Smooth muscle cell of trachea (primary cell): ENCODE data around the gene MAK. TPM values are rescaled to one million over a fixed set of nuclear protein-coding genes. Genes with fewer than 3 reads are reported as not detected.

Experiments
- total RNA-seq: library from RNA; depleted of rRNA; stranded (reverse); fragments of >200 nt; gene quantifications from 2 replicates; pipeline ENCODE4 v1.2.1, GENCODE V29; 2014

MAK gene, protein sequence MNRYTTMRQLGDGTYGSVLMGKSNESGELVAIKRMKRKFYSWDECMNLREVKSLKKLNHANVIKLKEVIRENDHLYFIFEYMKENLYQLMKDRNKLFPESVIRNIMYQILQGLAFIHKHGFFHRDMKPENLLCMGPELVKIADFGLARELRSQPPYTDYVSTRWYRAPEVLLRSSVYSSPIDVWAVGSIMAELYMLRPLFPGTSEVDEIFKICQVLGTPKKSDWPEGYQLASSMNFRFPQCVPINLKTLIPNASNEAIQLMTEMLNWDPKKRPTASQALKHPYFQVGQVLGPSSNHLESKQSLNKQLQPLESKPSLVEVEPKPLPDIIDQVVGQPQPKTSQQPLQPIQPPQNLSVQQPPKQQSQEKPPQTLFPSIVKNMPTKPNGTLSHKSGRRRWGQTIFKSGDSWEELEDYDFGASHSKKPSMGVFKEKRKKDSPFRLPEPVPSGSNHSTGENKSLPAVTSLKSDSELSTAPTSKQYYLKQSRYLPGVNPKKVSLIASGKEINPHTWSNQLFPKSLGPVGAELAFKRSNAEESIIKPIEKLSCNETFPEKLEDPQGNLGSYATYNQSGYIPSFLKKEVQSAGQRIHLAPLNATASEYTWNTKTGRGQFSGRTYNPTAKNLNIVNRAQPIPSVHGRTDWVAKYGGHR
- not detected in 2 replicates for total RNA-seq

GRCh38 chr6:10837995-10838793 lies at the start of gene MAK:
Gene MAK (minus strand): TSS chr6:10838539. CDS start chr6:10830648, 7,891 bp downstream.

GRCh38 chr6:10886691-10887502 lies 48.6 kb upstream of the MAK start, which contains the start of gene SYCP2L:
Gene SYCP2L (plus strand): TSS chr6:10887052. CDS start chr6:10887127, 75 bp downstream.

DNA sequence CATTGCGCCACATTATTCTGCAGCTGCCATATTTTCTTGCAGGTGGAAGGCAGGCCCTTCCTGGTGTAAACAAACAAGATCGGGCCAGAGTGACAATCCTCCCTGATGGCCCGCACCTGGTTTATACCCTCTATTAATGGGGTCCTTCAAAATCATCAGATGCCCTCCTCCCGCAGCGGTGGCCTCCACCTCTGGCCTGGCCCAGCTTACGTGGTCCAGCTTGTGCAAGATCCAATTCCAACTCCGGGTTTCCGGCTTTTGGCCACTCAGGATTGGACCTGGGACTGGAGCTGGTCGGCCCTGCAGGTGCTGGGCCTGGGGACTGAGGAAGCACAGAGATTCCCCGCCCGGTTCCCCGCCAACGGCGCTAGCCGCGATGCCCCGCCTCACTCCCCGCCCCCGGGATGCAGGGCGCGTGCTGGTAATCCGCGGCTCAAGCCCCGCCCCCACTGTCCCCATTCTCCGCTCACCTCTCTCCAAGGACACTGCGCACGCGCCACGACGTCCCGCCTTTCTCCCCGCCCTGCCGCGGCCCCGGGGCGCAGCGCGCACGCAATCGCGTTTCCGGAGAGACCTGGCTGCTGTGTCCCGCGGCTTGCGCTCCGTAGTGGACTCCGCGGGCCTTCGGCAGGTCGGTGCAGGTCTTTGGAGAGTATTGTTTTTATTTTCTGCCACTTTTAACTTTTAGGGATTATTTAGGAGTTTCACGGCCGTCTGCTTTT lies 90.9 kb downstream of the MAK start, which contains the start of gene TMEM14B:
TMEM14B (plus strand) TSS at position 555 of the 722 bp plus-strand sequence. CDS start 1,441 bp downstream, outside the sequence.

GRCh38 chr6:10722820-10723566 lies 115.3 kb downstream of the MAK start, which contains the start of gene TMEM14C:
Gene TMEM14C (plus strand): TSS chr6:10723070. CDS start chr6:10724614, 1,544 bp downstream.

Other genes starting within 250 kb of the MAK start
- gene C6orf52, start 143.9 kb downstream of the MAK start, total RNA-seq, result 0.50 and 0.58 TPM in 2 replicates
- 13.7 and 20.1 TPM in 2 replicates for gene PAK1IP1, start 143.6 kb downstream of the MAK start, total RNA-seq
- gene TMEM14C, start 115.5 kb downstream of the MAK start, total RNA-seq, result 133 and 165 TPM in 2 replicates
- gene TMEM14B, start 90.7 kb downstream of the MAK start, total RNA-seq, result 77.9 and 139 TPM in 2 replicates
- not detected in 2 replicates for gene GCM2, start 43.5 kb upstream of the MAK start, total RNA-seq
- gene SYCP2L, start 48.5 kb upstream of the MAK start, total RNA-seq, result not detected in 2 replicates
- under 0.01 TPM in 1 of 2 replicates, not detected in the other for gene ELOVL2, start 205.8 kb upstream of the MAK start, total RNA-seq